AG09319 (cell line): ENCODE measurements around the gene NME1.

Source experiments
- DNase-seq: peaks from one replicate; pipeline ENCODE4 v3.0.0-alpha.2; 2010; ENCODE audit warnings: low read depth; ENCODE audit errors: extremely low read depth
- CTCF ChIP-seq: IDR thresholded peaks from 2 replicates; pipeline ENCODE4 v1.5.1; 2011; ENCODE audit warnings: low read depth, mild to moderate bottlenecking, inconsistent platforms, low read length, moderate library complexity

NME1 gene

GRCh38 chr17:51200846-51201245 lies 47.5 kb downstream of the NME1 start:
- no peak for DNase-seq
- no peak for TF ChIP-seq CTCF

GRCh38 chr17:51203838-51204237 lies 50.5 kb downstream of the NME1 start:
- no peak for DNase-seq
- no peak for TF ChIP-seq CTCF
